H1 (cell line): ENCODE results near the gene ATP10D.

Experiments
- EGR1 ChIP-seq: IDR thresholded peaks from 2 replicates; pipeline ENCODE4 v1.6.1; 2011; ENCODE audit warnings: low read depth, low read length, borderline replicate concordance
- JUN ChIP-seq: IDR thresholded peaks from 2 replicates; pipeline ENCODE4 v1.6.1; 2011; ENCODE audit warnings: low read depth, mild to moderate bottlenecking, improper control_type of control experiment, low read length
- POLR2AphosphoS5 ChIP-seq: IDR thresholded peaks from 2 replicates; pipeline ENCODE4 v1.6.1; 2011; ENCODE audit warnings: low read depth, low read length

- TF ChIP-seq POLR2AphosphoS5: no peak
- TF ChIP-seq JUN: no peak
- no peak for TF ChIP-seq EGR1
Observed at GRCh38 chr4:47444031-47444430, 41.0 kb upstream of the ATP10D start.
